GM12892 (cell line): ENCODE measurements around the gene STARD7.

Experiments
- DNase-seq: peaks from one replicate; pipeline ENCODE4 v3.0.0; 2011; ENCODE audit not compliant: insufficient read length
- FAIRE-seq: peaks from 2 replicates; lab custom pipeline; 2011; peaks lifted over from hg19 to GRCh38; lab: Jason Lieb, UNC
- POLR2A ChIP-seq: IDR thresholded peaks from 2 replicates; pipeline ENCODE4 v1.6.1; 2011; ENCODE audit warnings: low read depth, low read length, control low read depth
- POLR2AphosphoS5 ChIP-seq: IDR thresholded peaks from 2 replicates; pipeline ENCODE4 v1.6.1; 2011; ENCODE audit warnings: low read depth, low read length, control low read depth
- TAF1 ChIP-seq: IDR thresholded peaks from 2 replicates; pipeline ENCODE4 v1.6.1; 2011; ENCODE audit warnings: low read depth, mild to moderate bottlenecking, control low read depth, low read length, borderline replicate concordance

The STARD7 gene

GRCh38 chr2:96148410-96149217 is 60.0 kb downstream of the STARD7 start:
- TF ChIP-seq TAF1: no peak
- peak; percentile 43; the same call in 1 of the 2 replicates for TF ChIP-seq POLR2A
- DNase-seq (peak; percentile 80), FAIRE-seq (peak; percentile 93)

DNA sequence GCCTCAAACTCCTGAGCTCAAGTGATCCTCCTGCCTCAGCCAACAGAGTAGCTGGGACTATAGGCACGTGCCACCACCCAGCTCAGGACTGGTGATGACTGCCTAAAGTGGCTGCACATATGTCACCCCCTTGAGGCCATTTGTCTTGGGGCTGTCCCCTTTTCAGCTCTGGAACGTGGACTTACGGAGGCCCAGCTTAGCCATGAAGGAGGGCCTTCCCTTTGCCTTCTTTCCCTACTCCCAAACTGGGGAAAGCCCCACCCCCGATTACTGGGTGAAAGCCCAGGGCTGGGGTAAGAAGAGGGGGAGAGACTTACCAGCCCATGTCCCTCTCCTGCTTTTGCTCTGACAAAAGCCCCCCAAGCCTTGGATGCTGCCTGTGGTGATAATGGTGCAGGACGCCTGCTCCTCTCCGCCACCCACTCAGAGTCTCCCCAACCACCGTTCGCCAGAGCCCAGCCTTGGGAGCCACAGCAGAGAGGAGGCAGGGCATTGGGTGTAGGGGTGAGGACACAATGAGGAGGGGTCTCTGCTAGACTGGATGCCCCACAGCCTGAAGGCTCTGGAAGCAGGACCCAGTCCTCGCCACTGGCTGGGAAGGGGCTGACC is 60.9 kb downstream of the STARD7 start:
- no peak for DNase-seq
- FAIRE-seq: peak; percentile 89
- TF ChIP-seq POLR2AphosphoS5 (no peak), TAF1 (no peak), POLR2A (peak; percentile 6)

DNA sequence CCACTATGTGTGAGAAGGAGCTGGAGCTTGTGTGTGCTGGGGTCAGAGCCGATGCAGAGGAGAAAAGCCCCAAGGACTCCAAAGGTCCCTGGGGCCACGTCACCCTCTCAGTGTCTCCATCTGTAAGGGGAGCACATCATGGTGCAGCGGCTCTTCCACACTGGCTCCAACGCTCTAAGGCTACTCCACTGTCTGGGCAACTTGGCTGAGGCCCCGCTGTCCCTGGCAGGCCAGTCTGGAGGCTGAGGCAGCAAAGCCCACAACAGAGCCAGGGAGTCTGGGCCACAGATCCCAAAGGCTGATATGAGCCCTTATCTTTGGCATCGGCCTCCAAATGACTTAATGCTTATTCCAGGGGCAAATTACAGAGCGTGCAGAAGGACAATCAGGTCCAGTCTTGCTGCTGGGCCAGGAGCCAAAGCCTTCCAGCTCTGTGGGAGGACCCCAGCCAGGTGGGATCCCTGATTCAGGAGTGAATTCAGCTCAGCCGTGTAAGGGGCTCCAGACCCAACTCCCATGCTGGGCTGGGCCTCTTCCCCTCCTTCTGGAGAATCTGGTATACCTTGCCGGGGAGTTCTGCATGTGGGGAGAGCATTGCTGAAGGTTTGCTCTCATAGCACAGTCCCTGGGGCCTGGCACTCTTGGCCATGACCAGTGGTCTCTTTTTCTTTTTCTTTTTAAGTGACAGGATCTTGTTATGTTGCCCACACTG is 61.6 kb downstream of the STARD7 start:
- FAIRE-seq (peak; percentile 94), DNase-seq (no peak)
- TF ChIP-seq TAF1 (no peak), POLR2A (no peak), POLR2AphosphoS5 (no peak)

DNA sequence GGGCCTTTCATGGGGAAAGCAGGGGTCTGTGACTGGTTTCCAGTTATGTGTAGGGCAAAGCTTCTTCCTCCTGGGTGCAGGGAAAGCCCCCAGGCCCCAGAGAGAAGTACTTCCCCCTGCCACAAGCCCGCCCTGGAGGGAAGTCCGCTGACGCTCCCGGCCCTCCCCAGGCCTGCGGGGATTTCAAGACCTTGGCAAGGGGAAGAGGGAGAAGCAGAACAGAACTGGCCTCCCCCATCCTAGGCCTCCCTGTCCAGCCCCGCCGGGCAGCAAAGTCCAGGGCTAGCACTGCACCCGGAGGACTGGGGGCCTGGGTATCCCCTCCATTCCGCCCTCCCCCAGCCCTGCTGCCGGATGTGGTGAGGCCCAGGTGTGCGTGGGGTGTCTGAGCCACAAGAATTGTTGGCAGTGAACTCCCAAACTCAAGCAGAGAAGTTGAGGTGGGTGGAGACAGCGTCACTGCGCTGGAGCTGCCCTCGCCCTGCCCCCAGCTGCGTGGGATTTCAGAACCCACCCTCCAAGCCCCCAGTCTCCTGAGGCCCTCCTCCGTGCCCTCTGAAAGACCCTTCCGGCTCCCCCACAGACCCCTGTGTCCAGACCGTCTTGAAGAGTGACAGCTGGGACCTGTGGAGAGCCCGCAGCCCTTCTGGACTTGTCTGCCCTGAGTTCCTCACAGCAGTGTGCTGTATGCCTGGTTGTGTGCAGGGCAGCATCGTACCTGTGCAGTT is 62.3 kb downstream of the STARD7 start:
- FAIRE-seq (no peak), DNase-seq (peak; percentile 87)
- peak; percentile 73; the same call in 1 of the 2 replicates for TF ChIP-seq POLR2A
- peak; percentile 80 for TF ChIP-seq POLR2AphosphoS5
- TF ChIP-seq TAF1: peak; percentile 17; the same call in 1 of the 2 replicates

- no peak for FAIRE-seq
- TF ChIP-seq POLR2AphosphoS5: no peak; the same call in none of the 2 replicates
- TF ChIP-seq POLR2A: no peak
- TF ChIP-seq TAF1: no peak
- no peak for DNase-seq
Observed at GRCh38 chr2:96145848-96146152, 62.8 kb downstream of the STARD7 start.

- peak; percentile 100 for TF ChIP-seq POLR2AphosphoS5
- peak; percentile 100 for TF ChIP-seq POLR2A
- TF ChIP-seq TAF1: peak; percentile 93
- FAIRE-seq (peak; percentile 94), DNase-seq (peak; percentile 96)
Observed at GRCh38 chr2:96145036-96145847, 63.4 kb downstream of the STARD7 start, which contains the start of gene DUSP2. Gene DUSP2, minus strand, starts transcription at chr2:96145440. Its CDS starts 86 bp downstream, at chr2:96145354.

DNA sequence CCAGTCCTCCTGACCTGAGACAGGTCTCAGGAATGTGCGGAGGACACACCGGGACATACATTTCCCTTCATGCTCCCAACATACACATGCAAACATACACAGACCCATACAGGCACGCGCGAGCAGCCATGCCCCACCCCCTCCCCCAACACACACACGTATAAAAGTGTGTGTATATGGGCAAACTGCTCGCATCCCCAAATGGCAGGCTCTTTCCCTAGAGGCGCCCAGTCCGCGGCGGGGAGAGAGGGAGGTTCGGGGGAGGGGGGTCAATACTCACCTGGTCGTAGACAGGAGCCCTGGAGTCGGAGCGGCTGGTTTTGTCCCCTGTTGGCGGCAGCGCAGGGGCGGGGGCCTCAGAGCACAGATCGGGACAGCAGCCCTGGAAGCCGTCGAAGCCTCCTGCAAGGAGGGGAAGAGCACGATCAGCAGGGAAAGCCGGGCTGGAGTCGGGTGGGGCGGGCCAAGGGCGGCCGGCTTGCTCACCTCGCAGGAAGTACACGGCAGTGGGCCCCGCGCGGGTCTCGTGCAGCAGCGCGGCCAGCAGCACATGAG is 64.1 kb downstream of the STARD7 start:
- TF ChIP-seq TAF1: no peak
- no peak for TF ChIP-seq POLR2AphosphoS5
- no peak for TF ChIP-seq POLR2A
- no peak for DNase-seq
- peak; percentile 30 for FAIRE-seq

DNA sequence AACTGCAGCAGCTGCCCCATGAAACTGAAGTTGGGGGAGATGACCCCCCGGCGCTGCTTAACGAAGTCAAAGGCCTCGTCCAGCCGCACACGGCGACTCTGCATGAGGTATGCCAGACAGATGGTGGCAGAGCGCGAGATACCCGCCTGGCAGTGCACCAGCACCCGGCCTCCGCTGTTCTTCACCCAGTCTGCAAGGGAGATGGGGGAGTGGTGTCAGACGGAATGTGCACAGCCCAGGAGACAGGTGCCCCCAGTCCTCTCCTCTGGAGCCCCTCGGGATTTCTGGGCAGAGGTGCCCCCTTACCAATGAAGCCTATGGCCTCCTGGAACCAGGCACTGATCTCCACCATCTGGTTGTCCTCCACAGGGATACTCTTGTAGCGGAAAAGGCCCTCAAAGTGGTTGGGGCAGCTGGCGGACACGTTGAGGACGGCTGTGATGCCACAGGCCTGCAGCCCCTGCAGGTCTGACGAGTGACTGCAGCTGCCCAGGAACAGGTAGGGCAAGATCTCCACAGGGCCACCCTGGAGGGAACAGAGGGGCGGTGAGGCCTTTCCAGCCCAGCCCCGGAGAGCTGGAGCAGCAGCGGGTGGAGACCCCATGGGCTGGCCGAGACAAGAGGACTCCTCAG is 64.7 kb downstream of the STARD7 start:
- peak; percentile 84 for FAIRE-seq
- DNase-seq: no peak
- TF ChIP-seq TAF1: no peak
- peak; percentile 88 for TF ChIP-seq POLR2AphosphoS5
- peak; percentile 49 for TF ChIP-seq POLR2A

- FAIRE-seq (no peak), DNase-seq (no peak)
- peak; percentile 9 for TF ChIP-seq POLR2A
- no peak for TF ChIP-seq TAF1
- peak; percentile 82; the same call in 1 of the 2 replicates for TF ChIP-seq POLR2AphosphoS5
Observed at GRCh38 chr2:96143231-96143847, 65.3 kb downstream of the STARD7 start.
